ENCODE results near the gene ITCH.

GRCh38 chr20:34426026-34426425 lies 63.0 kb downstream of the ITCH start:
- TF ChIP-seq ZNF589 (CRISPR knock-in tag; IDR thresholded peaks at IDR 0.05; ENCODE audit: low read depth), result no peak
- TF ChIP-seq BDP1 (IDR thresholded peaks at IDR 0.05; ENCODE audit: insufficient read depth, insufficient read length), result no peak
- TF ChIP-seq ZNF274 (IDR thresholded peaks at IDR 0.05; ENCODE audit: borderline replicate concordance, low read depth, low read length), result no peak
- TF ChIP-seq RCOR1 (IDR thresholded peaks at IDR 0.05; ENCODE audit: borderline replicate concordance in 1 of 2, low read depth in 2 of 2, low read length in 2 of 2), result no peak
- TF ChIP-seq SETDB1 (IDR thresholded peaks at IDR 0.05; ENCODE audit: low read length), result no peak
